Trophoblast cell (in vitro differentiated cells and primary cell): Measurements from ENCODE around the gene MBD3L2B.

Experiments
- DNase-seq, 2 donors: peaks; one replicate each; pipeline ENCODE4 v3.0.0-alpha.2; 2016
- H2AFZ ChIP-seq: 2 replicates; pipeline ENCODE4 v1.6.1; 2013; ENCODE audit warnings: low read length, moderate library complexity, mild to moderate bottlenecking; ENCODE audit not compliant: insufficient read depth, poor library complexity
- H2AK5ac ChIP-seq: 2 replicates; pipeline ENCODE4 v1.6.1; 2013; ENCODE audit warnings: mild to moderate bottlenecking, low read length
- H2BK120ac ChIP-seq: 2 replicates; pipeline ENCODE4 v1.6.1; 2013; ENCODE audit warnings: low read length, mild to moderate bottlenecking, moderate library complexity; ENCODE audit not compliant: insufficient read depth, poor library complexity
- H2BK12ac ChIP-seq: 2 replicates; pipeline ENCODE4 v1.6.1; 2013; ENCODE audit warnings: mild to moderate bottlenecking, low read length, moderate library complexity
- H2BK5ac ChIP-seq: 2 replicates; pipeline ENCODE4 v1.6.1; 2013; ENCODE audit warnings: low read length, low read depth, moderate library complexity, mild to moderate bottlenecking; ENCODE audit not compliant: poor library complexity
- H3K14ac ChIP-seq: 2 replicates; pipeline ENCODE4 v1.6.1; 2013; ENCODE audit warnings: mild to moderate bottlenecking, low read length
- H3K18ac ChIP-seq: 2 replicates; pipeline ENCODE4 v1.6.1; 2013; ENCODE audit warnings: mild to moderate bottlenecking, low read length
- H3K23ac ChIP-seq: 2 replicates; pipeline ENCODE4 v1.6.1; 2013; ENCODE audit warnings: low read length
- H3K27ac ChIP-seq: 2 replicates; pipeline ENCODE4 v1.5.1; 2013; ENCODE audit warnings: low read depth, mild to moderate bottlenecking, inconsistent platforms, low read length, moderate library complexity
- H3K27me3 ChIP-seq: 2 replicates; pipeline ENCODE4 v1.6.1; 2013; ENCODE audit warnings: inconsistent platforms, mild to moderate bottlenecking, low read length, moderate library complexity; ENCODE audit not compliant: insufficient read depth
- H3K36me3 ChIP-seq, 2 experiments: 1 replicate in 1 of 2; 2 replicates in 1 of 2; pipeline ENCODE4 v1.6.1; 2013; ENCODE audit warnings: low read length in 2 of 2, mild to moderate bottlenecking in 2 of 2, moderate library complexity in 1 of 2; ENCODE audit not compliant: insufficient read depth in 2 of 2, control insufficient read depth in 1 of 2
- H3K4ac ChIP-seq: 2 replicates; pipeline ENCODE4 v1.6.1; 2013; ENCODE audit warnings: low read depth, mild to moderate bottlenecking, low read length, moderate library complexity
- H3K4me1 ChIP-seq, 2 experiments: 1 replicate in 1 of 2; 2 replicates in 1 of 2; pipeline ENCODE4 v1.6.1; 2013; ENCODE audit warnings: low read length in 2 of 2, mild to moderate bottlenecking in 2 of 2, moderate library complexity in 1 of 2; ENCODE audit not compliant: insufficient read depth in 2 of 2, control insufficient read depth in 1 of 2
- H3K4me2 ChIP-seq: 2 replicates; pipeline ENCODE4 v1.6.1; 2013; ENCODE audit warnings: inconsistent platforms, mild to moderate bottlenecking, low read length, moderate library complexity
- H3K4me3 ChIP-seq: 2 replicates; pipeline ENCODE4 v1.5.1; 2013; ENCODE audit warnings: mild to moderate bottlenecking, low read depth, low read length, inconsistent platforms
- H3K79me1 ChIP-seq: one replicate; pipeline ENCODE4 v1.6.1; 2013; ENCODE audit warnings: low read length
- H3K79me2 ChIP-seq: 2 replicates; pipeline ENCODE4 v1.6.1; 2013; ENCODE audit warnings: low read length, mild to moderate bottlenecking; ENCODE audit not compliant: control insufficient read depth, insufficient read depth, poor library complexity
- H3K9ac ChIP-seq: 2 replicates; pipeline ENCODE4 v1.6.1; 2013; ENCODE audit warnings: mild to moderate bottlenecking, low read length
- H3K9me3 ChIP-seq: 2 replicates; pipeline ENCODE4 v1.6.1; 2013; ENCODE audit warnings: low read depth, mild to moderate bottlenecking, control low read depth, inconsistent platforms, low read length; ENCODE audit not compliant: insufficient read depth
- H4K12ac ChIP-seq: 2 replicates; pipeline ENCODE4 v1.6.1; 2013; ENCODE audit warnings: low read depth, mild to moderate bottlenecking, low read length, moderate library complexity
- H4K8ac ChIP-seq: 2 replicates; pipeline ENCODE4 v1.6.1; 2013; ENCODE audit warnings: low read depth, mild to moderate bottlenecking, low read length, moderate library complexity
- H4K91ac ChIP-seq: one replicate; pipeline ENCODE4 v1.6.1; 2013; ENCODE audit warnings: low read depth, mild to moderate bottlenecking, low read length, moderate library complexity
- WGBS: extraction: QIAGEN DNeasy Blood & Tissue Kit; methylation state at CpG from one replicate; pipeline ENCODE4 v1.1.7; 2013; ENCODE audit warnings: missing lambda C conversion rate; ENCODE audit not compliant: insufficient read length, insufficient coverage; ENCODE audit errors: extremely low coverage; 5-methylcytosine and 5-hydroxymethylcytosine counted together

Gene MBD3L2B

GRCh38 chr19:7006135-7006704, 15.0 kb downstream of the MBD3L2B start:
- no peak overlapping the region for H2BK12ac ChIP-seq
- no peaks in the 10 kb centered on the region for H3K4me1 ChIP-seq
- WGBS = no CpG with 5 or more reads among the region's 11 CpGs

GRCh38 chr19:7004313-7004931, 16.8 kb downstream of the MBD3L2B start:
- H2BK5ac ChIP-seq = no peak overlapping the region

More at GRCh38 chr19:7006135-7006704, 15.0 kb downstream of the MBD3L2B start:
- no peaks in the 10 kb centered on the region for H3K36me3 ChIP-seq
- H3K4ac ChIP-seq = no peak overlapping the region
- H3K4me3 ChIP-seq = no peak overlapping the region
- no peak overlapping the region for H3K27ac ChIP-seq
- no peak overlapping the region for H2AFZ ChIP-seq
- no peak overlapping the region for H3K18ac ChIP-seq
- H3K9ac ChIP-seq = no peak overlapping the region
- no peak overlapping the region for H4K12ac ChIP-seq
- H3K79me2 ChIP-seq = no peaks in the 10 kb centered on the region
- H3K4me2 ChIP-seq = no peak overlapping the region
- H4K8ac ChIP-seq = no peak overlapping the region
- H3K23ac ChIP-seq = no peak overlapping the region
- H2BK5ac ChIP-seq = no peak overlapping the region
- no peak overlapping the region for H2AK5ac ChIP-seq
- H3K9me3 ChIP-seq = peaks cover 16% of the 10 kb centered on the region
- DNase-seq = no peak
- H3K79me1 ChIP-seq = no peaks in the 10 kb centered on the region
- H4K91ac ChIP-seq = no peak overlapping the region
- H2BK120ac ChIP-seq = no peak overlapping the region
- no peaks in the 10 kb centered on the region for H3K27me3 ChIP-seq
- no peak overlapping the region for H3K14ac ChIP-seq

GRCh38 chr19:7000816-7001215, 20.4 kb downstream of the MBD3L2B start:
- H2AK5ac ChIP-seq = no peak overlapping the region
- H3K9ac ChIP-seq = no peak overlapping the region
- H3K27ac ChIP-seq = no peak overlapping the region
- no peak overlapping the region for H3K4me2 ChIP-seq
- H2AFZ ChIP-seq = no peak overlapping the region
- peaks cover 16% of the 10 kb centered on the region for H3K9me3 ChIP-seq
- no peak overlapping the region for H3K14ac ChIP-seq
- H3K18ac ChIP-seq = no peak overlapping the region
- no peak overlapping the region for H2BK5ac ChIP-seq
- H3K4ac ChIP-seq = no peak overlapping the region
- H3K4me1 ChIP-seq = no peaks in the 10 kb centered on the region
- no peak overlapping the region for H3K23ac ChIP-seq
- H2BK120ac ChIP-seq = no peak overlapping the region
- no peaks in the 10 kb centered on the region for H3K79me2 ChIP-seq
- H2BK12ac ChIP-seq = no peak overlapping the region
- no peaks in the 10 kb centered on the region for H3K27me3 ChIP-seq
- no CpG with 5 or more reads among the region's 1 CpG for WGBS
- DNase-seq = peak in 1 of 2 donors; percentile 2
- no peak overlapping the region for H4K91ac ChIP-seq
- H3K36me3 ChIP-seq = no peaks in the 10 kb centered on the region
- no peak overlapping the region for H4K12ac ChIP-seq
- no peaks in the 10 kb centered on the region for H3K79me1 ChIP-seq
- H3K4me3 ChIP-seq = no peak overlapping the region
- H4K8ac ChIP-seq = no peak overlapping the region

More at GRCh38 chr19:7004313-7004931, 16.8 kb downstream of the MBD3L2B start:
- no peak overlapping the region for H3K9ac ChIP-seq
- peak in 1 of 2 donors; percentile 77 for DNase-seq
- no CpG with 5 or more reads among the region's 18 CpGs for WGBS
- H2BK12ac ChIP-seq = no peak overlapping the region
- no peaks in the 10 kb centered on the region for H3K36me3 ChIP-seq
- no peak overlapping the region for H3K4ac ChIP-seq
- H2AFZ ChIP-seq = no peak overlapping the region
- no peaks in the 10 kb centered on the region for H3K79me2 ChIP-seq
- H4K8ac ChIP-seq = no peak overlapping the region
- H3K18ac ChIP-seq = no peak overlapping the region
- H3K4me1 ChIP-seq = no peaks in the 10 kb centered on the region
- H3K23ac ChIP-seq = no peak overlapping the region
- H3K4me3 ChIP-seq = no peak overlapping the region
- no peak overlapping the region for H4K12ac ChIP-seq
- H3K79me1 ChIP-seq = no peaks in the 10 kb centered on the region
- H3K4me2 ChIP-seq = no peak overlapping the region
- H3K27ac ChIP-seq = no peak overlapping the region
- no peak overlapping the region for H3K14ac ChIP-seq
- no peak overlapping the region for H2BK120ac ChIP-seq
- no peak overlapping the region for H4K91ac ChIP-seq
- H3K27me3 ChIP-seq = no peaks in the 10 kb centered on the region
- H2AK5ac ChIP-seq = no peak overlapping the region
- H3K9me3 ChIP-seq = peaks cover 19% of the 10 kb centered on the region

- Histone ChIP-seq H4K12ac (no peak overlapping the region), H2AK5ac (no peak overlapping the region), H2BK5ac (no peak overlapping the region), H3K23ac (no peak overlapping the region), H3K79me2 (no peaks in the 10 kb centered on the region), H3K18ac (no peak overlapping the region), H3K79me1 (no peaks in the 10 kb centered on the region), H4K91ac (no peak overlapping the region), H2BK12ac (no peak overlapping the region), H3K4ac (no peak overlapping the region), H3K14ac (no peak overlapping the region), H4K8ac (no peak overlapping the region), H2BK120ac (no peak overlapping the region), H3K4me3 (no peak overlapping the region), H2AFZ (no peak overlapping the region), H3K9ac (no peak overlapping the region), H3K27ac (no peak overlapping the region), H3K4me1 (no peaks in the 10 kb centered on the region), H3K4me2 (no peak overlapping the region), H3K27me3 (no peaks in the 10 kb centered on the region), H3K36me3 (no peaks in the 10 kb centered on the region), H3K9me3 (peaks cover 20% of the 10 kb centered on the region)
- DNase-seq = no peak
- WGBS = no CpG with 5 or more reads among the region's 3 CpGs
These were observed 20.9 kb downstream of the MBD3L2B start for GRCh38 chr19:7000333-7000732.
